Stomach smooth muscle (tissue), 2 donors: ENCODE data around the gene GMNN.

ENCODE experiments used
- H3K27ac ChIP-seq: one replicate; pipeline ENCODE4 v1.7.0; 2013; ENCODE audit warnings: mild to moderate bottlenecking, low read length, inconsistent platforms
- H3K27me3 ChIP-seq, 2 donors: one replicate each; pipeline ENCODE4 v1.7.0; 2013; ENCODE audit warnings: low read length in 2 of 2; ENCODE audit not compliant: insufficient read depth in 2 of 2, control insufficient read depth in 1 of 2
- H3K36me3 ChIP-seq, 2 donors: one replicate each; pipeline ENCODE4 v1.7.0; 2013; ENCODE audit warnings: low read length in 2 of 2; ENCODE audit not compliant: control insufficient read depth in 2 of 2, insufficient read depth in 2 of 2
- H3K4me1 ChIP-seq: one replicate; pipeline ENCODE4 v1.7.0; 2013; ENCODE audit warnings: low read length; ENCODE audit not compliant: control insufficient read depth, insufficient read depth
- H3K4me3 ChIP-seq, 2 donors: one replicate each; pipeline ENCODE4 v1.7.0; 2013; ENCODE audit warnings: low read length in 2 of 2
- H3K9ac ChIP-seq, 2 donors: one replicate each; pipeline ENCODE4 v1.7.0; 2013; ENCODE audit warnings: low read length in 2 of 2, mild to moderate bottlenecking in 1 of 2
- H3K9me3 ChIP-seq, 2 donors: one replicate each; pipeline ENCODE4 v1.7.0; 2013; ENCODE audit warnings: low read length in 2 of 2; ENCODE audit not compliant: control insufficient read depth in 2 of 2
- donor health status: healthy.
- donor health status: Pancreatic carcinoma.

The GMNN gene

DNA sequence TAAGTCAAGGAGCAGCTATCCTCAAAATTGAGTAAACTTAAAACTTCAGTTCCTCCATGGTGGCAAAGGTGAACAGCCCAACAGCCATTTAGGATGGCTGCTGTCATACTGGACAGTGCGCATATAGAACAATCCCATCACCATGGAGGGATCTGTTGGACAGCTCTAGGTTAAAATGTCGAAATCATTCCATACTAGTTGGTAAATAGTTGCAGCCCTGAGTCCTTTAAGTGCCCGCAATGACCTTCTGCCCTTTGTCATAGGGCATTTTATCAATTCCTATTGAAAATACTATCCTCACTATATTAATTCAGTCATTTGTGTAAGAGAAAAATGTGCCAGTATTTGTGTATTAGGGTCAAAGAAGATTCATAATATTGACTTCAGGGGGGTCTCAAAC lies 32.8 kb downstream of the GMNN start:
- Histone ChIP-seq H3K4me3 (no peak overlapping the region), H3K36me3 (no peaks in the 10 kb centered on the region), H3K27ac (no peak overlapping the region), H3K4me1 (no peaks in the 10 kb centered on the region), H3K9me3 (no peaks in the 10 kb centered on the region), H3K27me3 (no peaks in the 10 kb centered on the region), H3K9ac (no peak overlapping the region)

DNA sequence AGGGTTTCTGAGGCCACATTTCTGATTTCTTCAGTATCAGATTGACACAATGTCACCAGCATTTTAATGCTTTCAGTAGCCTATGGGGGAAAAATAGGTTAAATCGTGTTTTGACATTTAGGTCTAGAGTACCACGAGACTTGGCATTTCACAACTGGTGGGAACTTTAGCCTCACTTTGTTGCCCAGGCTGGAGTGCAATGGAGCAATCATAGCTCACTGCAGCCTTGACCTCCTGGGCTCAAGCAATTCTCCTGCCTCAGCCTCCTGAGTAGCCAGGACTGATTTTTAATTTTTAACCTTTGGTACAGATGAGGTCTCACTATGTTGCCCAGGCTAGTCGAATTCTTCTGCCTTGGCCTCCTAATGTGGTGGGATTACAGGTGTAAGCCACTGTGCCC lies 35.0 kb downstream of the GMNN start:
- Histone ChIP-seq H3K27ac (no peak overlapping the region), H3K36me3 (no peaks in the 10 kb centered on the region), H3K9ac (no peak overlapping the region), H3K4me3 (no peak overlapping the region), H3K9me3 (no peaks in the 10 kb centered on the region), H3K4me1 (no peaks in the 10 kb centered on the region), H3K27me3 (no peaks in the 10 kb centered on the region)

GRCh38 chr6:24818346-24818745 lies 43.6 kb downstream of the GMNN start:
- Histone ChIP-seq H3K4me3 (no peak overlapping the region), H3K9me3 (no peaks in the 10 kb centered on the region), H3K9ac (no peak overlapping the region), H3K36me3 (no peaks in the 10 kb centered on the region), H3K27me3 (no peaks in the 10 kb centered on the region), H3K27ac (no peak overlapping the region), H3K4me1 (no peaks in the 10 kb centered on the region)

DNA sequence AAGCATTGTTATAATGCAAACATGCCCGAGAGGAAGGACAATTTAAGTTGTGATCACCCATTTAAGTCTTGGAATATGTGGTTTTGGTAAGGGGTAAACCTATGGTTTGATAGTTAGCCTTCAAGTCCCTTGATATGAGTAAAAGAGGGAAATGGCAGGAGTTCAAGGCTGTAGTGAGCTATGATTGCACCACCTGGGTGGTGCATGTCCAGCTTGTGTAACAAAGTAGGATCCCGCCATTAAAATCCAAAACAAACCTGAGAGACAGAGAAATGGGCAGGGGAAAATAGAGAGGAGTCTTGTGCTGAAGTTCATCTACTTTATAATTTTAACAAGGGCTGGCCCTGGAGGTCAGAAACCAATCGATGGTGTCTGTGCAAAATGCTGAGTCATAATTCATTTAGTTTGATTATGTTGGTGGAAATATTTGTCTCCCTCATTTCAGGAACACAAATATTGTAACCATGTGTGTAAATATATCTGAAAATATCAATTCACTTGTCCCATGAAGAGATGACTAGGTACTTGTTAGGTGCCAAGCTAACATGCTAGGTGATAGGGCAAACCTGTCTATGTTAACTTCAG lies 47.2 kb downstream of the GMNN start:
- Histone ChIP-seq H3K4me3 (no peak overlapping the region), H3K36me3 (no peaks in the 10 kb centered on the region), H3K9me3 (no peaks in the 10 kb centered on the region)

DNA sequence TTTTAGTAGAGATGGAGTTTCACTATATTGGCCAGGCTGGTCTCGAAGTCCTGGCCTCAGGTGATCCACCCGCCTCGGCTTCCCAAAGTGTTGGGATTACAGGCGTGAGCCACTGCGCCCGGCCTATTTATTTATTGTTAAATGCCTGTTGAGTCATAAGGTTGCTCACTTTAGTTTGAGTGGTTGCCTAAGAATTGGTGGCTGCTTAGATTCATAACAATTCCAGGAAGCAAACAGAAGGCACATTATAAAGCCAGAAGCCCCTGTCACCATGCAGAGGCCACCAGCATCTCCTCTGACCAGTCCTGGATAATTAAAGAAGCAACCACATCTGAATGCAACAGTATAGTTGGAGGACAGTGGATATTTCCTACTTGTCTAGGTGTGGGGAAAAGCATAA lies 48.0 kb downstream of the GMNN start:
- H3K27ac ChIP-seq: no peak overlapping the region
- H3K4me3 ChIP-seq: no peak overlapping the region
- no peaks in the 10 kb centered on the region for H3K4me1 ChIP-seq
- H3K36me3 ChIP-seq: no peaks in the 10 kb centered on the region
- H3K9me3 ChIP-seq: no peaks in the 10 kb centered on the region
- H3K27me3 ChIP-seq: no peaks in the 10 kb centered on the region
- H3K9ac ChIP-seq: no peak overlapping the region

More for the DNA sequence above, 47.2 kb downstream of the GMNN start:
- no peaks in the 10 kb centered on the region for H3K27me3 ChIP-seq
- H3K9ac ChIP-seq: no peak overlapping the region
- H3K27ac ChIP-seq: no peak overlapping the region
- H3K4me1 ChIP-seq: no peaks in the 10 kb centered on the region

DNA sequence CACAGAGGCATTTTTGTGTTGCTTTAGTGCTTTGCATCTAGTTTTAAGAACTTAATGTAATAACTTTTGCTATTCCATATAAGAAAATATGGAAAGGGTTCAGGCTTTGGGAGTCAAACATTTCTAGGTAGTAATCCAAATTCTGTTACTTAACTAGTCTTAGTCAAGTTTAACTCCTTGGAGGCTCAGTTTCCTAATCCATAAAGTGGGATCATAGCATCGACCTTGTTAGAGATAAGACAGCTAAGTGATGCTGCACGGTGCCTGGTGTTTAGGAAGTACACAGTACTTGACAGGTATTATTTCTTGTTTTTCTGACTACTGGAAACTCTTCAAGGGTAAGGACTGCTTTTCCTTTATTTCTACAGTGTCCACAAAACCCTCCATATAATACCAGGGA lies 48.4 kb downstream of the GMNN start:
- Histone ChIP-seq H3K36me3 (no peaks in the 10 kb centered on the region), H3K27me3 (no peaks in the 10 kb centered on the region), H3K9ac (no peak overlapping the region), H3K4me3 (no peak overlapping the region), H3K4me1 (no peaks in the 10 kb centered on the region), H3K27ac (no peak overlapping the region), H3K9me3 (no peaks in the 10 kb centered on the region)

- H3K4me1 ChIP-seq: no peaks in the 10 kb centered on the region
- H3K9ac ChIP-seq: no peak overlapping the region
- no peak overlapping the region for H3K4me3 ChIP-seq
- no peaks in the 10 kb centered on the region for H3K36me3 ChIP-seq
- no peaks in the 10 kb centered on the region for H3K27me3 ChIP-seq
- no peaks in the 10 kb centered on the region for H3K9me3 ChIP-seq
- H3K27ac ChIP-seq: no peak overlapping the region
Observed at GRCh38 chr6:24824142-24824938, 49.6 kb downstream of the GMNN start.

GRCh38 chr6:24825130-24825630 lies 50.4 kb downstream of the GMNN start:
- H3K9me3 ChIP-seq: no peaks in the 10 kb centered on the region
- no peak overlapping the region for H3K27ac ChIP-seq
- no peaks in the 10 kb centered on the region for H3K27me3 ChIP-seq
- no peak overlapping the region for H3K9ac ChIP-seq
- no peak overlapping the region for H3K4me3 ChIP-seq
- H3K36me3 ChIP-seq: no peaks in the 10 kb centered on the region
- H3K4me1 ChIP-seq: no peaks in the 10 kb centered on the region

- no peaks in the 10 kb centered on the region for H3K36me3 ChIP-seq
- H3K9me3 ChIP-seq: no peaks in the 10 kb centered on the region
- no peak overlapping the region for H3K4me3 ChIP-seq
- H3K4me1 ChIP-seq: no peaks in the 10 kb centered on the region
- H3K27me3 ChIP-seq: no peaks in the 10 kb centered on the region
- no peak overlapping the region for H3K27ac ChIP-seq
- H3K9ac ChIP-seq: no peak overlapping the region
Observed at GRCh38 chr6:24827162-24827561, 52.4 kb downstream of the GMNN start.

DNA sequence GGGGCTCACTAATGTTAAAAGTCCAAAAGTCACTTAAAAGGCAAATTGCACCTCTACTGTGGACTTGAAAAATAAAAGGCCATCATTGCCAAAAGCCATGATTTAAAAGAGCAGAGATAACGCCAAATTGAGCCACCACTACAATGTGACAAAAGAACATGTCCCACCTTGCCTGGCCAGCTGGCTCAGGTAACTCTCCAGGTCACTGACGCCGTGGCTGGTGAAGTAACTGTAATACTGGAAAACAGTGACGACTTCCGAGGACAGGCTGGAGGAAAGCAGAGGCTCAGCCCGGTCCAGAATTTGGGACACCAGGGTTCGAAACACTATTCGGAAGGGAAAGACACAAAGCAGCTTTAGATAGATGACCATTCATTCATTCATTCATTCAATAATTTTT lies 53.2 kb downstream of the GMNN start:
- Histone ChIP-seq H3K4me1 (no peaks in the 10 kb centered on the region), H3K9ac (no peak overlapping the region), H3K4me3 (no peak overlapping the region), H3K27ac (no peak overlapping the region), H3K36me3 (no peaks in the 10 kb centered on the region), H3K9me3 (no peaks in the 10 kb centered on the region), H3K27me3 (no peaks in the 10 kb centered on the region)

GRCh38 chr6:24829657-24830056 lies 54.9 kb downstream of the GMNN start:
- Histone ChIP-seq H3K36me3 (no peaks in the 10 kb centered on the region), H3K27me3 (no peaks in the 10 kb centered on the region), H3K27ac (no peak overlapping the region), H3K9ac (no peak overlapping the region), H3K4me3 (no peak overlapping the region), H3K9me3 (no peaks in the 10 kb centered on the region), H3K4me1 (no peaks in the 10 kb centered on the region)
